ENCODE results near the gene KIF11.

GRCh38 chr10:92604841-92605240, 11.9 kb downstream of the KIF11 start:
- TF ChIP-seq, protein P1, sequence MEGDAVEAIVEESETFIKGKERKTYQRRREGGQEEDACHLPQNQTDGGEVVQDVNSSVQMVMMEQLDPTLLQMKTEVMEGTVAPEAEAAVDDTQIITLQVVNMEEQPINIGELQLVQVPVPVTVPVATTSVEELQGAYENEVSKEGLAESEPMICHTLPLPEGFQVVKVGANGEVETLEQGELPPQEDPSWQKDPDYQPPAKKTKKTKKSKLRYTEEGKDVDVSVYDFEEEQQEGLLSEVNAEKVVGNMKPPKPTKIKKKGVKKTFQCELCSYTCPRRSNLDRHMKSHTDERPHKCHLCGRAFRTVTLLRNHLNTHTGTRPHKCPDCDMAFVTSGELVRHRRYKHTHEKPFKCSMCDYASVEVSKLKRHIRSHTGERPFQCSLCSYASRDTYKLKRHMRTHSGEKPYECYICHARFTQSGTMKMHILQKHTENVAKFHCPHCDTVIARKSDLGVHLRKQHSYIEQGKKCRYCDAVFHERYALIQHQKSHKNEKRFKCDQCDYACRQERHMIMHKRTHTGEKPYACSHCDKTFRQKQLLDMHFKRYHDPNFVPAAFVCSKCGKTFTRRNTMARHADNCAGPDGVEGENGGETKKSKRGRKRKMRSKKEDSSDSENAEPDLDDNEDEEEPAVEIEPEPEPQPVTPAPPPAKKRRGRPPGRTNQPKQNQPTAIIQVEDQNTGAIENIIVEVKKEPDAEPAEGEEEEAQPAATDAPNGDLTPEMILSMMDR (IDR thresholded peaks at IDR 0.05): no peak
- TF ChIP-seq RFX5 (IDR thresholded peaks at IDR 0.05) (no peak), EP300 (IDR thresholded peaks at IDR 0.05) (no peak), NPAS2 (CRISPR knock-in tag; IDR thresholded peaks at IDR 0.05; ENCODE audit: borderline replicate concordance) (no peak), CBX2 (IDR thresholded peaks at IDR 0.05; ENCODE audit: borderline replicate concordance, low read depth) (no peak), MAZ (IDR thresholded peaks at IDR 0.05; ENCODE audit: borderline replicate concordance, low read depth, low read length) (no peak)

Data from A549 (cell line).